ENCODE data around the gene NLRC5. TPM values are rescaled to one million over a fixed set of nuclear protein-coding genes. Genes with fewer than 3 reads are reported as not detected.

NLRC5 gene
- polyA plus RNA-seq, 1 experiment = 19.2 TPM

- ChIA-PET CTCF (interaction anchor here (1.0 kb wide), 1 partner anchor 13 kb away, joined by 3 read pairs; no protein-coding TSS in a partner anchor), POLR2A (no interaction called here)
- TF ChIP-seq CTCF (IDR thresholded peaks at IDR 0.05; ENCODE audit: insufficient read depth, low read depth, low read length) = no peak
- peaks cover 1% of the 10 kb centered on the region for H3K36me3 ChIP-seq (ENCODE audit: control insufficient read depth, insufficient read depth, low read length)
- DNase-seq (ENCODE audit: low read depth) = no peak
- H3K4me3 ChIP-seq (ENCODE audit: low read depth, low read length) = no peak overlapping the region
- H3K27me3 ChIP-seq (ENCODE audit: control insufficient read depth, insufficient read depth, low read length) = no peaks in the 10 kb centered on the region
Observed at GRCh38 chr16:57132470-57132869, 143.1 kb downstream of the NLRC5 start.

GRCh38 chr16:57133031-57133430 lies 143.7 kb downstream of the NLRC5 start:
- ChIA-PET CTCF (interaction anchor here (1.1 to 1.3 kb wide), 2 partner anchors 22 to 41 kb away, joined by 3 read pairs; partner anchors contain the start of gene CPNE2), POLR2A (no interaction called here)
- no peak overlapping the region for H3K4me3 ChIP-seq (ENCODE audit: low read depth, low read length)
- DNase-seq (ENCODE audit: low read depth) = no peak
- no peak for TF ChIP-seq CTCF (IDR thresholded peaks at IDR 0.05; ENCODE audit: insufficient read depth, low read depth, low read length)
- peaks cover 1% of the 10 kb centered on the region for H3K36me3 ChIP-seq (ENCODE audit: control insufficient read depth, insufficient read depth, low read length)
- H3K27me3 ChIP-seq (ENCODE audit: control insufficient read depth, insufficient read depth, low read length) = no peaks in the 10 kb centered on the region

Other genes starting within 250 kb of the NLRC5 start
- not detected in 2 replicates for gene SLC12A3, start 124.3 kb upstream of the NLRC5 start, polyA plus RNA-seq (2011; rRNA removed)
- gene HERPUD1, start 57.4 kb upstream of the NLRC5 start, polyA plus RNA-seq (2011; rRNA removed) = 306 and 363 TPM in 2 replicates
- 0.04 and 0.07 TPM in 2 replicates for gene CETP, start 27.6 kb upstream of the NLRC5 start, polyA plus RNA-seq (2011; rRNA removed)
- 51.0 and 80.6 TPM in 2 replicates for gene CPNE2, start 103.0 kb downstream of the NLRC5 start, polyA plus RNA-seq (2011; rRNA removed)
- 68.5 and 96.5 TPM in 2 replicates for gene PSME3IP1, start 196.5 kb downstream of the NLRC5 start, polyA plus RNA-seq (2011; rRNA removed)
- 29.7 and 35.3 TPM in 2 replicates for gene RSPRY1, start 196.8 kb downstream of the NLRC5 start, polyA plus RNA-seq (2011; rRNA removed)

Data from BJ (cell line).